DOHH2 (cell line): ENCODE measurements around the gene KIF16B.

ENCODE experiments used
- CTCF ChIP-seq: fragments of 200-600 bp; sonication (generic); IDR thresholded peaks from one replicate; pipeline ENCODE4 v1.5.1; 2014; ENCODE audit warnings: antibody characterized with exemption, mild to moderate bottlenecking, low read depth, low read length; ENCODE audit not compliant: poor library complexity, severe bottlenecking
- EZH2phosphoT487 ChIP-seq: fragments of 200-600 bp; sonication (generic); IDR thresholded peaks from 2 replicates; pipeline ENCODE4 v1.6.1; 2017; ENCODE audit warnings: borderline replicate concordance, mild to moderate bottlenecking, antibody characterized with exemption, low read length, moderate library complexity, mixed read lengths

DNA sequence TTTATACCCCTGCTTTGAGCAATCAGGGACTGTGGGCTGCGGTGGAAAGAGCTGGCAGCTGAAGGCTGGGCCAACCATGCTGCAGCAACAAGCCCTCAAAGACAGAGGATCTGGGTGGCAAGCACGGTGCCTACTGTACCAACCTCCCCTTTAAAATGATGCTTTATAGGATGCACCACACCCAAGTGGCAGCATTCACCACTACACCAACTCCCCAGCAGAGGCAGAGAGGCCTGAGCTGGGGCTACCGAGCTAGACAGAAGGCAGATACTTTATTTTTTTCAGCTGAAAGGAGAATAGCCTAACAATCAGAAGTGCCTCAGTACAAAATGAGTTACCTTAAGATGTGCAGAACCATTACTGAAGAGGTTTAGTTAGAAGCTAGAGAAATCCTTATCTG, 31.4 kb downstream of the KIF16B start:
- TF ChIP-seq CTCF (no peak), EZH2phosphoT487 (no peak)
